Hepatocyte (in vitro differentiated cells): ENCODE measurements around the gene PLEKHG3.

Experiments used
- EZH2 ChIP-seq: fragments of 200-600 bp; sonication (generic); IDR thresholded peaks from 2 replicates; pipeline ENCODE4 v1.6.1; 2016; ENCODE audit warnings: antibody characterized with exemption, mild to moderate bottlenecking, borderline replicate concordance
- TF ChIP-seq, protein P1 (sequence below): fragments of 200-600 bp; sonication (generic); IDR thresholded peaks from 2 replicates; pipeline ENCODE4 v1.5.1; 2016; ENCODE audit warnings: antibody characterized with exemption, mild to moderate bottlenecking; ENCODE audit not compliant: poor library complexity

DNA sequence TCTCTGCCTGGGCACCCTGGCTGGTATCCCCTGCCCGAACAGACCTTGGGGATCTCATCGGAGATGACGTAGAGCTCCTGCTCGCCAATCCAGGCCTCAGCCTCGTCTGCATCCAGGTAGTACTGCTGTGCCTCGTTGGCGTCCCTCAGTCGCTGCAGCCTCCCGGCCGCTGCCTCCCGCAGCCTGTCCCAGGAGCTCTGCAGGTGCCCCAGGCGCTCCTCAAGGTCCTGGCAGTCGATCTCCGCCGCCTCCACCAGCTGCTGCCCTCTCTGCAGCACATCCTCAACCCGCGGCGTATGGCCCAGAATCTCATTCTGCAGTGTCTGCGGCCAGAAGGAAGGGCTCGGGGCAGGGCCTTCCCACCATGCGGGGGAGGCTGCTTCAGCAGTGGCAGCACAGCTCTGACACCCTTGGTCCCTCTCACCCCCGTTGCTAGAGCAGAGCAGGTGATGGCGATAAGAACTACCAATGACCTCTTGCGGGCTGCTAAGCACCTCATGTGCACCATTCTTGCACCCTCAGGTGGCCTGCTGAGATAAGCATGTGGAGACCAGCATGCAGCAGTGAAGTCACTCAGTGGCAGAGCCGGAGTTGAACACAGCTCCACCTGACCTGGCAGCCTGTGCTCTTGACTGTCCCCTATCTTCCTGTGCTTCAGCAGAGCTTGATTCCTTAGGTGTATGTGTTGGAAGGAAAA is 71.0 kb downstream of the PLEKHG3 start:
- TF ChIP-seq, protein P1, sequence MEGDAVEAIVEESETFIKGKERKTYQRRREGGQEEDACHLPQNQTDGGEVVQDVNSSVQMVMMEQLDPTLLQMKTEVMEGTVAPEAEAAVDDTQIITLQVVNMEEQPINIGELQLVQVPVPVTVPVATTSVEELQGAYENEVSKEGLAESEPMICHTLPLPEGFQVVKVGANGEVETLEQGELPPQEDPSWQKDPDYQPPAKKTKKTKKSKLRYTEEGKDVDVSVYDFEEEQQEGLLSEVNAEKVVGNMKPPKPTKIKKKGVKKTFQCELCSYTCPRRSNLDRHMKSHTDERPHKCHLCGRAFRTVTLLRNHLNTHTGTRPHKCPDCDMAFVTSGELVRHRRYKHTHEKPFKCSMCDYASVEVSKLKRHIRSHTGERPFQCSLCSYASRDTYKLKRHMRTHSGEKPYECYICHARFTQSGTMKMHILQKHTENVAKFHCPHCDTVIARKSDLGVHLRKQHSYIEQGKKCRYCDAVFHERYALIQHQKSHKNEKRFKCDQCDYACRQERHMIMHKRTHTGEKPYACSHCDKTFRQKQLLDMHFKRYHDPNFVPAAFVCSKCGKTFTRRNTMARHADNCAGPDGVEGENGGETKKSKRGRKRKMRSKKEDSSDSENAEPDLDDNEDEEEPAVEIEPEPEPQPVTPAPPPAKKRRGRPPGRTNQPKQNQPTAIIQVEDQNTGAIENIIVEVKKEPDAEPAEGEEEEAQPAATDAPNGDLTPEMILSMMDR, result no peak
- no peak for TF ChIP-seq EZH2
